ENCODE data around the gene SLCO4A1. TPM values are rescaled to one million over a fixed set of nuclear protein-coding genes. Genes with fewer than 3 reads are reported as not detected.

The SLCO4A1 gene
- total RNA-seq, 1 donor from 2014 or later: 26.5 TPM

DNA sequence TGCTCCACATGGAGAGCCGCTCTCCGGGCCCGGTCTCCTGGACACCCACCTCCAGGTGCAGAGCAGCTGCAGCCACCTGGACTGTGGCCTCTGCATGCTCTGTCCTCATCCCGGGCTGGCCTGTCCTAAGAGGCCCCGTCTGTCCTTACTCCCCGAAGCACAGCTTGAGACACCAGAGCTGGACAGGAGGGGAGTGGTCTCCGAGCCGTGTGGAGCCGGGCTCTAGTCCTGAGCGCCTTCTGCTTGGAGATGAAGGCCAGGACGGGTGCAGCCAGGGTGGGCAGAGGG is 59.7 kb downstream of the SLCO4A1 start:
- no peak overlapping the region for H3K4me3 Mint-ChIP-seq (ENCODE audit: unreplicated experiment)
- peaks cover 11% of the 10 kb centered on the region for H3K27me3 Mint-ChIP-seq (ENCODE audit: unreplicated experiment)

GRCh38 chr20:62702895-62703852 is 60.9 kb downstream of the SLCO4A1 start:
- Mint-ChIP-seq H3K4me3 (ENCODE audit: unreplicated experiment) (no peak overlapping the region), H3K4me1 (ENCODE audit: low read depth, unreplicated experiment) (peaks cover 30% of the 10 kb centered on the region), H3K27me3 (ENCODE audit: unreplicated experiment) (peaks cover 11% of the 10 kb centered on the region), H3K36me3 (ENCODE audit: unreplicated experiment) (no peaks in the 10 kb centered on the region), H3K27ac (ENCODE audit: unreplicated experiment) (no peak overlapping the region), H3K9me3 (ENCODE audit: unreplicated experiment) (peaks cover 5% of the 10 kb centered on the region)
- peak; percentile 8 for DNase-seq
- no peak for TF ChIP-seq CTCF (IDR thresholded peaks at IDR 0.05; ENCODE audit: partially characterized antibody, unreplicated experiment)

More for the DNA sequence above, 59.7 kb downstream of the SLCO4A1 start:
- H3K9me3 Mint-ChIP-seq (ENCODE audit: unreplicated experiment): peaks cover 5% of the 10 kb centered on the region
- H3K4me1 Mint-ChIP-seq (ENCODE audit: low read depth, unreplicated experiment): peaks cover 33% of the 10 kb centered on the region
- peak; percentile 37 for DNase-seq
- no peak for TF ChIP-seq CTCF (IDR thresholded peaks at IDR 0.05; ENCODE audit: partially characterized antibody, unreplicated experiment)
- no peaks in the 10 kb centered on the region for H3K36me3 Mint-ChIP-seq (ENCODE audit: unreplicated experiment)
- H3K27ac Mint-ChIP-seq (ENCODE audit: unreplicated experiment): no peak overlapping the region

- H3K36me3 Mint-ChIP-seq (ENCODE audit: unreplicated experiment): no peaks in the 10 kb centered on the region
- H3K9me3 Mint-ChIP-seq (ENCODE audit: unreplicated experiment): peaks cover 5% of the 10 kb centered on the region
- no peak overlapping the region for H3K27ac Mint-ChIP-seq (ENCODE audit: unreplicated experiment)
- H3K4me1 Mint-ChIP-seq (ENCODE audit: low read depth, unreplicated experiment): peaks cover 30% of the 10 kb centered on the region
- no peak overlapping the region for H3K4me3 Mint-ChIP-seq (ENCODE audit: unreplicated experiment)
- no peak for DNase-seq
- peaks cover 11% of the 10 kb centered on the region for H3K27me3 Mint-ChIP-seq (ENCODE audit: unreplicated experiment)
- TF ChIP-seq CTCF (IDR thresholded peaks at IDR 0.05; ENCODE audit: partially characterized antibody, unreplicated experiment): no peak
These were observed 61.5 kb downstream of the SLCO4A1 start for GRCh38 chr20:62703853-62704228.

DNA sequence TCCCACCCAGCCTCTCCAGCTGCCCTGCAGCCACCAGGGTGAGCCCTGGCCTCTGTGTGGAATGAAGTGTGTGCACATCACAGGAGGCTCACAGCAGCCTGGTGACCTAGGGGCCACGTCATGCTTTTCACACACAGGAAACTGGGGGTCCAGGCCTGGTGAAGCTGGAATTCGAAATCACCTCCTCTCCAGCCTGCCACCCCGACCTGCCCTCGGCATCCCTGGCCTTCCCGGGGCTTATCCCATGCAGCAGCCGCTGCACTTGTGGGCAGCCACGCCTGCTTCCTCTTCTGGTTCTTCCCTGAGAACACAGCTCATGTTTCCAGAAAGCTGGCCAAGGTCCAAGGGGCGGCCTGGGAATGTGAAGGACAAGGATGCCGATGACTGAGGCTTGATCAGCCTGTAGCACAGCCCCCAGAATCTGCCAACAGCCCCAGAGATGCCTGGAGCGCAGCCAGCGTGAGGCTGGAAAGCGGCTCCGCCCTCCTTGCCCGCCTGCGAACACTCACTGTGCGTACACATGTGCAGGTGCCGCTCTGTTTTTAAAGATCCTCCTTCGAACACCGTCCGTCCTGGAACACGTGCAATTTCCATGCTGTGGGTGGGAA is 62.1 kb downstream of the SLCO4A1 start:
- Mint-ChIP-seq H3K27ac (ENCODE audit: unreplicated experiment) (no peak overlapping the region), H3K4me3 (ENCODE audit: unreplicated experiment) (no peak overlapping the region), H3K27me3 (ENCODE audit: unreplicated experiment) (peaks cover 11% of the 10 kb centered on the region), H3K36me3 (ENCODE audit: unreplicated experiment) (no peaks in the 10 kb centered on the region), H3K9me3 (ENCODE audit: unreplicated experiment) (peaks cover 5% of the 10 kb centered on the region), H3K4me1 (ENCODE audit: low read depth, unreplicated experiment) (peaks cover 30% of the 10 kb centered on the region)
- no peak for TF ChIP-seq CTCF (IDR thresholded peaks at IDR 0.05; ENCODE audit: partially characterized antibody, unreplicated experiment)
- peak; percentile 13 for DNase-seq

DNA sequence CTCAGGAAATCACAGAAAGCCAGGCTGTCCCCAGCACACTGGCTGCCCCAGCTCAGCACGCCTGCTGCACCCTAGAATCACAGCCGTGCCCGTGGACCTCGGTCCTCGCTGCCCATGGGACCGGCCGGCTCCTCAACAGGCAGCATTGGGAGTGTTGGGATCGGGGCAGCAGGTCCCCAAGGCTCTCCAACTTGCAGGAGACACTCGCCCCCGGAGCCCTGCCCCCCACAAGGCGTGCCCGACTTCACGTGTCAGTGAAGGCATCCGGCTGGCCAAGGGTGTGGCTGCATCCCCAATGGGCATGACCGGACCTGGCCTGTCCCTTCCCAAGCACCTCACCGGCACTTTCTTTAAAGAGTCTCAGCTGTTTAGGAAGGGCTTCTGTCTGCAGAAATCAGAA is 63.3 kb downstream of the SLCO4A1 start:
- no peaks in the 10 kb centered on the region for H3K36me3 Mint-ChIP-seq (ENCODE audit: unreplicated experiment)
- no peak overlapping the region for H3K27ac Mint-ChIP-seq (ENCODE audit: unreplicated experiment)
- H3K27me3 Mint-ChIP-seq (ENCODE audit: unreplicated experiment): peaks cover 11% of the 10 kb centered on the region
- peaks cover 5% of the 10 kb centered on the region for H3K9me3 Mint-ChIP-seq (ENCODE audit: unreplicated experiment)
- no peak for DNase-seq
- no peak overlapping the region for H3K4me3 Mint-ChIP-seq (ENCODE audit: unreplicated experiment)
- peaks cover 24% of the 10 kb centered on the region for H3K4me1 Mint-ChIP-seq (ENCODE audit: low read depth, unreplicated experiment)
- no peak for TF ChIP-seq CTCF (IDR thresholded peaks at IDR 0.05; ENCODE audit: partially characterized antibody, unreplicated experiment)

Measured in glutamatergic neuron (in vitro differentiated cells).